K562 treated with DMSO at 1 percent for 24 hours (cell line): ENCODE results near the gene PEX26. TPM values are rescaled to one million over a fixed set of nuclear protein-coding genes. Genes with fewer than 3 reads are reported as not detected.

Source experiments
- total RNA-seq: library from RNA; unstranded; fragments of 300-600 nt; gene quantifications from 2 replicates; pipeline ENCODE4 v1.2.3, GENCODE V29; 2022; ENCODE audit warnings: low read depth; ENCODE audit not compliant: insufficient read depth

PEX26 gene
- total RNA-seq, result 16.5 and 20.3 TPM in 2 replicates

DNA sequence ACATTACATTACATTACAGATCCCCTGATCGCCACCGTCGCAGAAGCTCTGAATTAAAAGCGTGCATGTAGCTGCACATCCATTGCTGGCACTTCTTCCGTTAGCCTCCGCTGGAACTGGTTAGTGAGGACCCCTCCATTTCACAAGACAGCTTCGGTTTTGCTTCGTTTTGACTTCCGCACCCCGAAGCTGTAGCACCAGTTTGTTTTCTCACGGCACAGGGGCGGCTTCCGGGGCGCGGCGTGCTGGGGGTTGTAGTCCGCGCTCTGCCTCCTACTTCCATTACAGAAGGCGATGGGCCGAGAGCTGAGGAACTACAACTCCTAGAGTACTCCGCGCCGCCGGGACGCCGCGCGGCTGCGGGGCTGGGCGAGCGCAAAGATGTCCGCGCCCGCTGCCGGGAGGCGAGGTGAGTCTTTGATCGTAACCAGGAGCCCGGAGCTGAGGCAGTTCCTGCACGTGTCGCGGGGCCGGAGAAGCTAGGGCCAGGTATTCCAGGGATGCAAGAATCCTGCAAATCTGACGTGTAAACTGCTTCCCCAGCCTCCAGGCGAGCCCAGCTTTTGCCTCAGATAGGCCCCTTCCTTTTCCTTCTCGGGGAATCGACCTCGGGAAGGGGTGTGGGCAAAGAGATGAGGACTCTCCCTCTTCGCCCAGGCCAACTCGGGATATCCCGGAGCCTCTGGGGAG is at the start of gene PEX26:
Gene PEX26 (plus strand): TSS at position 352 of the 690 bp plus-strand sequence. CDS start 387 bp downstream, outside the sequence.

DNA sequence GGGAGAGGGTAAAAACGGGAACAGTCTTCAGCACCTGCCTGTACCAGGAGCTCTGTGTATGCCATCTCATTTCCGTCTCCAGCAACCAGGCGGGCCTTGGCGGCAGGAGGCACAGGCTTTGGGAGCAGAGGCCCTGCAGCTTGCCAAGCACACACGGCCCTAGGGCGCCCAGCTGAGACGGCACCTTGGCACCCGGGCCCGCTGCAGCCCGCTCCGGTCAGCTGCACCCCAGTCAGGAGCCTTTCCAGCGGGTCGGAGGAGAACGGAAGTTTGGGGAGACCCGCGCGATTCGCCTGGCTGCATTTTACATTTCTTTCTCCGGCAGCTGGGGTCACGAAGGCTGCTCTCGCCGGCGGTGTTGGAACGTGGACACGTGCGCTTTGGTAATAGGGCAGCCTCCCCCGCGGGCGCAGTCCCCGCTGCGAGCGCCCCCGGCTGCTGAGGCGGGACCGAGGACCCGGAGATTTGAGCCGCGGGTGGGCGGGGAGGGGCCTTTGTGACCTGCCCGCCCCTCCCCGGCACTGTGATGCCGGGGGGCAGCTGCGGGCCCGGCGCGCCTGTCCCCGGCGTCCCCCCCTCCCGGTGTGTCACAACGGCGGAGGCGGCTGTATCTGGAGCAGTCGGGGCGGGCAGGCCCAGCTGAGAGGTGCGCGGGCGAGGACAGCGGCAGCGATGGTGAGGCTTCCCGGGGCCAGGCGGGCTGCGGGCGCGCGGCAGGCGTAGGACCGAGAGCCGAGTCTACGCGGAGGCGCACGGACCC is 32.6 kb downstream of the PEX26 start, which contains the start of gene TUBA8:
Gene TUBA8 (plus strand): TSS at position 616 of the 760 bp plus-strand sequence. CDS start 57 bp downstream, at position 673.

Other genes starting within 250 kb of the PEX26 start
- 16.3 and 17.5 TPM in 2 replicates for gene MICAL3, start 53.4 kb upstream of the PEX26 start, total RNA-seq
- 1.8 and 2.6 TPM in 2 replicates for gene TUBA8, start 32.8 kb downstream of the PEX26 start, total RNA-seq
- 3.6 and 3.9 TPM in 2 replicates for gene USP18, start 72.2 kb downstream of the PEX26 start, total RNA-seq